GM18868 (cell line): ENCODE results near the gene BAAT.

Source experiments
- ATAC-seq: cut with Tn5 transposase; IDR thresholded peaks from one replicate; pipeline ENCODE4 v1.9.1; 2021; ENCODE audit warnings: mild to moderate bottlenecking, moderate library complexity; ENCODE audit not compliant: unreplicated experiment

BAAT gene

DNA sequence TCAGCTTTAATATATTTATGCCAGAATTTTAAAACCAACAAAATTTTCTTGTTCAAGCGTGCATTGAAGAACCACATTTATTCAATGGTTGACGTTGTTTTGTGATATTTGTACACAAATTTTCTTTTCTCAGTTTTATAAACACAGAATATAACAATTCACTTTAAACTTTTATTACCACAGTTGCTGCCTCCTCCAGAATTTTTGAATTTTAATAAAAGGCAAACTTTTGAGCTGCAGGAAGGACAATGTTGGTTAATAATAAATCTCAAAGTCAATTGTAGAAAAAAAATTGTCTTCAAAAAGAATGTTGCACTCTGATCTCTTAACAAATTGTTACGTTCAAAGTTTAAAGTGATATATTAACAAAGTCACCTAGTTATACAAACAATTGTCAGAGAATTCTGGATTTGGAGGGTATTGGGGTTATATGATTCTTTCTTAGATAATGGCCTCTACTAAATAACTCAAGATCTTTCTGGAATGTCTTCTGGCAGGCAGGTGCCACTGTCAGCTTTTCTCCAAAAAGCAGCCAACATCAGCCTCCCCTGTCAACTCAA, 60.5 kb downstream of the BAAT start:
- no peak for ATAC-seq

DNA sequence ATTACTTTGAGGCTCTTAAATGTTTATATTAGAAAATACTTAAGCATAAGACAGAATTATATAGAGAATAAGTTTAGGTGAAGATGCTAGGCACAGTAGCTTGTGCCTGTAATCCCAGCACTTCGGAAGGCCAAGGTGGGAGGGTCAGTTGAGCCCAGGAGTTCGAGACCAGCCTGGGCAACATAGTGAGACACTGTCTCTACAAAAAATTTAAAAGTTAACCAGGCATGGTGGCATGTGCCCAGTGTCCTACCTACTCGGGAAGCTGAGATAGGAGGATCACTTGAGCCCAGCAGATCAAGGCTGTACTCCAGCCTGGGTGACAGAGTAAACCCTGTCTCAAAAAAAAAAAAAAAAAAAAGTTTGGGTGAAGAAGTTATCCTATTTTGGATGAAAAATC, 61.7 kb downstream of the BAAT start:
- ATAC-seq = no peak

DNA sequence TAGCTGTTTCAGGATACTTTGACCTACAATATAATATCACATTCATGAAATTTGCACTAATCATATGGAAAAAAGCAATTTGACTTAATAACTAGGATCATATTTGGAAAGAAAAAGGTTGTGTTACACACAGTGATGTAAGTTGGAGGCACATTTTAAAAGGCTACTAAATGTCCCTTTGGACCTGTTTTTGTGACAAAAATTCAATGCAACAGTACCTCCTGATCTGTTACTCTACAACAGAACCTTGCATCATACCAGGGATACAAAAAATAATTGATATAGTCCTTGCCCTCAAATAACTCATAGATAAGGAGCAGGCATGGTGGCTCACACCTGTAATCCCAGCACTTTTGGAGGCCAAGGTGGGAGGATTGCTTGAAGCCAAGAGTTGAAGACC, 67.1 kb downstream of the BAAT start:
- no peak for ATAC-seq

DNA sequence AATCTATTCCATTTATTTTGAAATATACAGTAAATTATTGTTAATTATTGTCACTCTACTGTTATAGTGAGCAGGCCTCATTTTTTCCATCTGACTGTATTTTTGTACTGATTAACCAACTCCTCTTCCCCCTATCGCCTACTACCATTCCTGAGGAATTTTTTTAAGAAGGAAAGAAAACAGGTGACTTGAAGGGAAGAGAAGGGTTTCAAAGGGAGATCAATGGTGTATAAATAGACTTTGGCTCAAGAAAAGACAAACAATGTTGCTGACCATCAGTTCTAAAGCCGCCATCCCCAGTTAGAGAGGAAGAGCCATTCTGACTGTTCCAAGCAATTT, 69.7 kb downstream of the BAAT start:
- no peak for ATAC-seq

DNA sequence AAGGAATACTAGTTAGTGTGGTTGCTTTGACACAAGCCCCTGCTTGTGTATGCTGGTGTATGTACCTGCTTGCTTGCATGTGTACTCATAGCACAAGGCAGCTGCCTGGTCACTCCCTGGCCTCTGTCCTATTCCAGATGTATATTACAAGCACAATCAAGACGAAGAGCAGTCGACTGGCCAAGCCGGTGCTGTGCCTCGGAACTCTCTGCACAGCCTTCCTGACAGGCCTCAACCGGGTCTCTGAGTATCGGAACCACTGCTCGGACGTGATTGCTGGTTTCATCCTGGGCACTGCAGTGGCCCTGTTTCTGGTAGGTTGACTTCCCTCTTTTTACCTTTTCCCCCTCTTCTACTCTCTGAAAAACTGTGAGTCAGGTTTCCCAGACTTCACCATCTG, 72.1 kb downstream of the BAAT start:
- ATAC-seq = no peak

DNA sequence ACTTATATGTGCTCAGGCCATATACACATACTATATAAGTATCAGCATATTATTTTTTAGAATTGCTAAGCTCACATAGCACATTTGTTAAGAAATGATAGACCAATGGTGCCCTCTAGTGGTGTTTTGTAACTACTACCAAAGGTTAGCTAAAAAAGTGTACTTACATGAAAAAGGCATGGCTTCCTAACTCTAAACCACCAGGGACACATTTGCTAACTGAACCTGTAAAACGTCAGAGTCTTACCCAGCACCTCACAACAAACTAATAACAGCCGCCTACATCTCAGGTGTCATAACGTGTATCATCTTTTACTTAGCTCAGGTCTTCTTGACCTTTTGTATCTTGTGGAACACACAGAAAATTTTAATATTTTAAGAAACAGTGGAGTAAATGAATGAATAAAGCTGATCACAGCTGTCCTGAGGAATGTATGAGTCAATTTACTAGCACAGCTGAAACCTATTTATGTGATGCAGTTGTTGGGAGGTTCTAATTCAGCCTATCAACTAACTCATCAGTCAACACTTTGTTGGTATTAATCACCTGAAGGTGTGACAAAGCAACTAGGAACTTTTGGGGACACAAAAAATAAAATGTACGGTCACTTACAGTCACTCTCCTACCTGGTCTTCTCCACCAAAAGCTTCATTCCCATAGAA, 72.9 kb downstream of the BAAT start:
- ATAC-seq = peak; percentile 97

DNA sequence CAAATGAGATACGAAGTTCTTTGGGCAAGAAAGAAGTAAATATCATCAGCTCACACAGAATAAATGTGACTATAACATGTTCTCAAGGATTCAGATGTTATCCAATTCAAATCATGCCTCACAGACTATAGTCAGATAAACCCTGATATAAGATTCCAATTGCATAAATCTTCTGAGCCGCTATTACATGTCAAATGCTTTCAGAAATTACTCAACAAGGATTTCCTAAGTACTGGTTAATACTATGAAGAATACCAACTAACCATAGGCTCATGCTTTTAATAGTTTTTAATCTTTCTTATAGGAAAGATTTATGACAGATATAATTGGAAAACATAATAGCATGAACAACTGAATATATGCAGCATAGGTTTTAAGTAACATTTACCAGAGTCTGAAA, 73.6 kb downstream of the BAAT start:
- no peak for ATAC-seq
